ENCODE results near the gene MAPK10. TPM values are rescaled to one million over a fixed set of nuclear protein-coding genes. Genes with fewer than 3 reads are reported as not detected.
"Not testable (repeated sequence)": the region's sequence is repeated elsewhere in the genome, so short reads cannot be mapped to it uniquely, and the experiment has no call there.

The MAPK10 gene
- total and polyA plus RNA-seq, 2 of the 8 experiments (the other 6 are each of a cell fraction or from before 2014, with no cell fraction given) = 2.5 to 3.1 TPM

DNA sequence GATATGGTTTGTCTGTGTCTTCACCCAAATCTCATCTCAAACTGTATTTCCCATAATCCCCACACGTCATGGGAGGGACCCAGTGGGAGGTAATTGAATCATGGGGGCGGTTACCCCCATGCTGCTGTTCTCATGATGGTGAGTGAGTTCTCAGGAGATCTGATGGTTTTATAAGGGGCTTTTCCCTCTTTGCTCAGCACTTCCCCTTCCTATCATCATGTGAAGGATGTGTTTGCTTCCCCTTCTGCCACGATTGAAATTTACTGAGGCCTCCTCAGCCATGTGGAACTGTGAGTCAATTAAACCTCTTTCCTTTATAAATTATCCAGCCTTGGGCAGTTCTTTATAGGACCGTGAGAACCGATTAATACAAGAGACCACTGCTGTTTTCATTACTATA is 29.4 kb downstream of the MAPK10 start:
- H3K23me2 ChIP-seq (ENCODE audit: low read depth, low read length); H3K9ac ChIP-seq (replicated peaks in 1 of 4; ENCODE audit: extremely low read depth in 1 of 4, low read depth in 3 of 4, low read length in 3 of 4); H3K14ac ChIP-seq (ENCODE audit: insufficient read length); H3K36me3 ChIP-seq (ENCODE audit: control insufficient read depth in 2 of 4, insufficient read depth in 4 of 4, low read length in 3 of 4); POLR2A ChIA-PET (ENCODE audit: partially characterized antibody); H2BK20ac ChIP-seq (ENCODE audit: low read length); H3K4me1 ChIP-seq (replicated peaks in 1 of 4; ENCODE audit: control insufficient read depth in 3 of 4, insufficient read depth in 4 of 4, low read length in 3 of 4); H2AK5ac ChIP-seq (ENCODE audit: low read depth, low read length); H3K9me3 ChIP-seq (ENCODE audit: insufficient read depth in 2 of 2, low read depth in 1 of 2, low read length in 1 of 2); H3K27me3 ChIP-seq (replicated peaks in 1 of 4; ENCODE audit: control insufficient read depth in 3 of 4, extremely low read depth in 1 of 4, insufficient read depth in 3 of 4, low read length in 3 of 4); H2AFZ ChIP-seq (ENCODE audit: low read length); FAIRE-seq; H3K4me2 ChIP-seq (ENCODE audit: insufficient read depth in 1 of 2, low read depth in 2 of 2, low read length in 2 of 2); H3K23ac ChIP-seq (ENCODE audit: insufficient read length); DNase-seq (ENCODE audit: low read depth in 1 of 2, low spot score in 2 of 2); H2BK15ac ChIP-seq (ENCODE audit: low read length); H3K27ac ChIP-seq (ENCODE audit: low read depth, low read length); H3K4me3 ChIP-seq (ENCODE audit: extremely low read depth in 1 of 4, insufficient read depth in 2 of 4, low read depth in 3 of 4, low read length in 4 of 4); H3K4ac ChIP-seq (replicated peaks; ENCODE audit: insufficient read length, low read depth, low read length); H4K8ac ChIP-seq (ENCODE audit: extremely low read depth, insufficient read depth, low read length); H4K91ac ChIP-seq (replicated peaks; ENCODE audit: insufficient read length, low read length); H3K56ac ChIP-seq (replicated peaks; ENCODE audit: insufficient read length, low read depth, low read length); CTCF ChIA-PET (ENCODE audit: partially characterized antibody); H3K79me1 ChIP-seq (ENCODE audit: low read depth, low read length); H4K5ac ChIP-seq (ENCODE audit: insufficient read length, low read depth, low read length); H3K79me2 ChIP-seq (ENCODE audit: control insufficient read depth in 1 of 2, insufficient read depth in 2 of 2, low read length in 2 of 2); H4K20me1 ChIP-seq (replicated peaks in 1 of 2; ENCODE audit: control insufficient read depth in 1 of 2, insufficient read depth in 2 of 2, low read length in 2 of 2); H3K18ac ChIP-seq (ENCODE audit: extremely low read depth, low read length); H2BK120ac ChIP-seq (replicated peaks; ENCODE audit: low read depth, low read length); H2BK5ac ChIP-seq (ENCODE audit: low read depth, low read length); H2BK12ac ChIP-seq (ENCODE audit: low read depth, low read length): not testable (repeated sequence)
- WGBS, 2 experiments (ENCODE audit: extremely low coverage in 1 of 2, insufficient coverage in 1 of 2, insufficient read length in 1 of 2, insufficient replicate concordance in 2 of 2, low coverage in 1 of 2, low lambda C conversion rate in 2 of 2, missing lambda C conversion rate in 1 of 2) = 84% methylated on average over 5 of the region's 5 CpGs; no CpG with 5 or more reads in 1 of the 2 experiments
